HG03175 (cell line): ENCODE results near the gene BRCA1.
"Not testable (repeated sequence)": the region's sequence is repeated elsewhere in the genome, so short reads cannot be mapped to it uniquely, and the experiment has no call there.

ENCODE experiments used
- ATAC-seq: cut with Tn5 transposase; IDR thresholded peaks from one replicate; pipeline ENCODE4 v1.9.1; 2021; ENCODE audit warnings: mild to moderate bottlenecking, moderate library complexity; ENCODE audit not compliant: unreplicated experiment

Gene BRCA1

DNA sequence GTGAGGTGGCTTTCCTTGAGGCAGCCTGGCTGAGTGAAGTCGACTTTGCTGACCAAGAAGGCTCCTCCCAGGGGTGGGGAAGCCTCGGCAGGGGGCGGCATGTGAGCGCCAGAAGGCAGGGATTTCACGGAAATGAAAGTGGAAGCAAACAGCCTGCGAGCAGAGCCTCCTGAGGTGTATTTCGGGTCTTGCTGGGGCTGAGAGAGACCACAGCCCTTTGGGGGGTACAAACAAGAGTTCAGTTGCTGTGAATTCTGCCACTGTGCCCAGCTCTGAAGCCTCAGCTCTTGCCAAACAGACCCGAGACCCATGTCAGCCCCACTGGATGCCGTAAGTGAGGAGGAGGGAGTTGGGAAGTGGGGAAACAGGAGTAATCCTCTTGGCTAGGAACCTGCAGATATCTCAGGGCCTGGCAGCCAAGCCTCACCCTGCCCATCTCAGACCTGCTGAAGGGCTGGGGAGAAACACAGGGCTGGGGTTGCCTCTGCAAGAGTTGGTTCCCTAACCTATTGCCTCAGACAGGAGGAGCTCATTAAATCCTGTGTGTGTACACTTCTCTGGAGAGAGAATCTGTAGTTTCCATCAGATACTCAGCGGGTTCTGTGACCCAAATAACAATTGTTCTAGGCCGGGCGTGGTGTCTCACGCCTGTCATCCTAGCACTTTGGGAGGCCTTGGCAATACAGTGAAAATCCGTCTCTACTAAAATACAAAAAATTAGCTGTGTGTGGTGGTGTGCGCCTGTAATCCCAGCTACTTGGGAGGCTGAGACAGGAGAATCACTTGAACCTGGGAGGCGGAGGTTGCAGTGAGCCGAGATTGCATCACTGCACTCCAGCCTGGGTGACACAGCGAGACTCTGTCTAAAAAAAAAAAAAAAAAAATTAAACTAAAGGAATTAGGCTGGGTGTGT lies 118.3 kb downstream of the BRCA1 start, which contains the start of gene IFI35:
Gene IFI35 (plus strand): TSS at position 146 of the 913 bp plus-strand sequence. CDS start 164 bp downstream, at position 310.
- ATAC-seq, result peak; percentile 83

DNA sequence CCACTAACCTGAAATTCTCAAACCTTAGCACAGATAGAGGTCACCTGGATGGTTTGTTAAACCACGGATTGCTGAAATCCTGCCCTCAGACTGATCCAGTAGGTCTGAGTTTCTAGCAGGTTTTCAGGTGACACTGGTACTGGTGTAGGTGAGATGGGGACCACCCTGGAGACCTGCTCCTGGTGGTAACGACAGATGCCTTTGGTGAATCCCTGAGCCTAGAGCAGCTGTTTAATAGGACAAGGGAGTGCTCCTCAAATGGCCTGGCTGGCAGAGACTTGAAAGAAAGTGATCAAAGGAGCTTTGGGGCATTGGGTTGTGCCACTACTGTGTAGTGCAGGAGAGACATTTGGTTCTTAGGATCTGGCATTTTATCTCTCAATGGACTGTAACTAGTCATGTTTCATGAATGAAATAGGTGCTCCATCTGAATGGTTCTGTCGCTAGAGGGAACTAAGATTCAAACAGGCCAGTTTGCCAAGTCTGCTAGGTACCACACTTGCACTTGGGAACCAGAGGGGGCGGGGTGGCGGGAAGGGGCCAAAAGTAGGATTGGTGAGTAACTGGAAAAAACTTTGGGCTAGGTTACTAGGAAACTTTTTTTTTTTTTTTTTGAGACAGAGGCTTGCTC lies 121.5 kb downstream of the BRCA1 start:
- ATAC-seq, result no peak

DNA sequence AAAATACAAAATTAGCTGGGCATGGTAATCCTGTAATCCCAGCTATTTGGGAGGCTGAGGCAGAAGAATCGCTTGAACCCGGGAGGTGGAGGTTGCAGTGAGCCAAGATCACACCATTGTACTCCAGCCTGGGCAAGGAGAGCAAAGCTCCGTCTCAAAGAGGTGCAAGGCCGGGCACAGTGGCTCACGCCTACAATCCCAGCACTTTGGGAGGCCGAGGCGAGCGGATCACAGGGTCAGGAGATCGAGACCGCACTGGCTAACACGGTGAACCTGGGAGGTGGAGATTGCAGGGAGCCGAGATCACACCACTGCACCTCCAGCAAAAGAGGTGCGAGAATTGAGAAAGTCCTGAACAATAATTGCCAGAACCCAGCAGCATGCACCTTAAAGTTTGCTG lies 124.3 kb downstream of the BRCA1 start:
- ATAC-seq, result not testable (repeated sequence)

DNA sequence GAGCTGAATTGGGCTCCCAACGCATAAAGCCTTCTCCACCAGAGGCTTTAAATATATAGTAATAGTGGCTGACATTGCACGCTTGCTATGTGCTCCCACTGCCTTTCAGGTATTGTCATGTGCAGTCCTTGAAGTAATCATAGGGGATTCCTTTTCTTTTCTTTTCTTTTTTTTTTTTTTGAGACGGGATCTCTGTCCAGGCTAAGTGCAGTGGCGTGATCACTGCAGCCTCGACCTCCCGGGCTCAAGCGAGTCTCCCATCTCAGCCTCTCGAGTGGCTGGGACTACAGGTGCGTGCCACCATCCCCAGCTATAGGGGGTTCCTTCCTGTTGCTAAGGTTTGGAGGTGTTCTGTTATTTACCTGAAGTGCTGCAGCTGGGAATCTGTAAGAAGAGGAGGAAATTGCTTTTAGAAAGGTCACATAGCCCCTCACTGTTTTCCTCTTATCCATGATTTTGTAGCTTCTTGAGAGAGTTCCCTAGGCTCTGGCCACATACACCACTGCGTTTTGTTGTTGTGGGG lies 126.1 kb downstream of the BRCA1 start:
- no peak for ATAC-seq

DNA sequence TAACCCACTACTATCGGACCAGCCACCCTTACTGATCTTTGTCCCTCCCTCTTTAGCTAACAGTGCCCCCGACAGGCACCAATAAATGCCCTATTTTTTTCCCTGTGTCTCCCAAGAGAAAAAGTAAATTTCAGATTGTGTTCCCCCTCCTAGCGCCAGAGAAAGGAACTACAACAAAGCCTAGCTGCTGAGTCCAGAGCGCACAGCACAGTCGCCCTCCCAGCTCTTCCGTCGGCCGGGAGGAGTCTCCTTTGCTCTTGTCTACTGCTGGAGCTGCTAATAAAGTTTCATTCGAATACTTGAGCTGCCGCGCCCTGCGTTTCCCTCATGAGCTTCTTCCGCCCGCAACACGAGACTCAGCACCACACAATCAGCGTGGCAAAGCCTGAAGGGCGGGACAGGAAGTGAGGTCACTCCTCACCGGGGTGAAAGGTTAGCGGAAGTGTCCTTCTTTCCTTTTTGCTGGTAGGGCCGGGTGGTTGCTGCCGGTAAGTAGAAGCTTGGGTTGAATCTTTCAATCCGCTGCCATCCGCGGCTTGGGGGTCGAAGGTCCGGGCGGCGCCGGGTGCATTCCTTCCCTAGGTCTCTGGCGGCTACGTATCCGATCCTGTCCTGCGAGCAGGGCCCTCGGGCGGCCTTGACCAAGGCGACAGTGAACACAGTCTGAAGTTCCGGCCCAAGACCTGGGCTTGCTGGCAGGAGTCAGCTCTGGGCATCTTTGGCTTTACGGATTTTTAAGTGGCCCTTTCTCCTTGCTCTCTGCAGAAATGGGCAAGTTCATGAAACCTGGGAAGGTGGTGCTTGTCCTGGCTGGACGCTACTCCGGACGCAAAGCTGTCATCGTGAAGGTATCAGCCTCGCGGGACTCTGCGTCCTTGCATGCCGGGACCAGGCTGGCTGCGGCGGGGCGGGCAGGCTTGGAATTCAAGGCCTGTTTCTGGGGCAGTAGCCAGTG lies 126.9 kb downstream of the BRCA1 start, which contains the start of gene RPL27:
Gene RPL27 (plus strand): TSS at position 436 of the 955 bp plus-strand sequence. CDS start 332 bp downstream, at position 768.
- peak; percentile 94 for ATAC-seq

DNA sequence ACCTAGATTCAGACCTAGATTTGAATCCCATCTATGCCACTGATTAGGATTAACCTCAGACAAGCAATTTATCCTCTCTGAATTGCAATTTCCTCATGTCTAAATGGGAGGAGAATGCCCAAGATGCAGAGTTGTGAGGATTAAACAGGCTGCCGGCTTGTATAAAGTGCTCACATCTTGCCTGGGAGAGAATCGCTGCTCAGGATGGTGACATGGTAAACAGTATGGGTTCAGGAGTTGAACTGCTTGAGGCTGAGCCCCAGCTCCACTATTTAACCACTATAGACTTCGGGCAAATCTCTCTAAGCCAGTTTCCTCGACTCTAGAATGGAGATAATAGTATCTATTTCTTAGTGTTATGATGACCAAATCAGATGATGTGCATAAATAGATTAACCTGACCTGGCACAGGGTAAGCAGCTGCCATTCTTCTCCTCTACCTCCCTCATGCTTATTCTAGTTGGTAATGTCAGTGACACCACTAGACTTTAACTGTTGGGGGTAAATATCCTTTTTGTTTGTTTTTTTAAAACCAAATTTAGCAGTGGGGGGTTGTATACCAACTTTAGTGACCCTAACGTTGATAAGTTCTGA lies 127.7 kb downstream of the BRCA1 start:
- ATAC-seq, result no peak
